Stimulated activated CD8-positive, alpha-beta memory T cell treated with anti-CD3 and anti-CD28 coated beads, Interleukin-15, amount 100 ng/mL, for 1 hour (primary cell): ENCODE data around the gene SPRED2.

ENCODE experiments used
- DNase-seq: peaks from one replicate; pipeline ENCODE4 v3.0.0-alpha.2; 2020; ENCODE audit warnings: low read depth

SPRED2 gene

DNA sequence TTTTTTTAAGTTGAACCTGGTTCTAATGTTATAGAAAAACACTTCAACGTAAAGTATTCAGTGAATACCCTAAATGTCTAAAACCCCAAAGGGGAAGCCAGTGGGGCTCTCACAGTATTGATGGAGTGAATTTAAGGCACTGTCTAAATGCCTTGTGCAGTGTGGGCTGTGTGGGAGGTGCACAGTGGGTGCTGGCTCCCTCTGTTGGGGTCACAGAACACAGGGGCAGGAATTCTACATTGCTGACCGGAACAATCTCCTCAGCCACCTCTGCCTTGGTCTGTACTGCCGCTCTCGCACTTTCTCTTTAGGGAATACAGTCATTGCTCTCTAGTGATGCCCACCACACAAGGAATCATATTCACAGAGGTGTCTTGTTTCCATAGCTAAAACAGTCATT, 45.4 kb downstream of the SPRED2 start:
- DNase-seq = no peak

DNA sequence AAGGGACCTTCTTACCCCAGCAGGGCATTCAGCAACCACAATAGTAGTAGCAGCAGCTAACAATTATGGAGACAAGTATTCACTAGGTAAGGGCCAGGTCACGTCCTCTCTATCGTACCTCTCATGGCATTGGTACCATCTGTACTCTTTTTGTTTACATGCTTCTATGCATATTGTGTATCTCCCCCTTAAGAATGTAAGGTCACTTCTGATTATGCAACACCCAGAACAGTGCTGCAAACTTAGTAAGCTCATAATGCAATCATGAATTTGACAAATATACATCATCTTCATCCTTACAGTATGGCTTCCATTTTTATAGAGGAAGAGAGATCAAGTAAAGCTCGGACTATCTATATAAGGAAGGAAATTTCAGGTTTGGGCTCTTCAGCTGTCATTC, 46.1 kb downstream of the SPRED2 start:
- DNase-seq = no peak

DNA sequence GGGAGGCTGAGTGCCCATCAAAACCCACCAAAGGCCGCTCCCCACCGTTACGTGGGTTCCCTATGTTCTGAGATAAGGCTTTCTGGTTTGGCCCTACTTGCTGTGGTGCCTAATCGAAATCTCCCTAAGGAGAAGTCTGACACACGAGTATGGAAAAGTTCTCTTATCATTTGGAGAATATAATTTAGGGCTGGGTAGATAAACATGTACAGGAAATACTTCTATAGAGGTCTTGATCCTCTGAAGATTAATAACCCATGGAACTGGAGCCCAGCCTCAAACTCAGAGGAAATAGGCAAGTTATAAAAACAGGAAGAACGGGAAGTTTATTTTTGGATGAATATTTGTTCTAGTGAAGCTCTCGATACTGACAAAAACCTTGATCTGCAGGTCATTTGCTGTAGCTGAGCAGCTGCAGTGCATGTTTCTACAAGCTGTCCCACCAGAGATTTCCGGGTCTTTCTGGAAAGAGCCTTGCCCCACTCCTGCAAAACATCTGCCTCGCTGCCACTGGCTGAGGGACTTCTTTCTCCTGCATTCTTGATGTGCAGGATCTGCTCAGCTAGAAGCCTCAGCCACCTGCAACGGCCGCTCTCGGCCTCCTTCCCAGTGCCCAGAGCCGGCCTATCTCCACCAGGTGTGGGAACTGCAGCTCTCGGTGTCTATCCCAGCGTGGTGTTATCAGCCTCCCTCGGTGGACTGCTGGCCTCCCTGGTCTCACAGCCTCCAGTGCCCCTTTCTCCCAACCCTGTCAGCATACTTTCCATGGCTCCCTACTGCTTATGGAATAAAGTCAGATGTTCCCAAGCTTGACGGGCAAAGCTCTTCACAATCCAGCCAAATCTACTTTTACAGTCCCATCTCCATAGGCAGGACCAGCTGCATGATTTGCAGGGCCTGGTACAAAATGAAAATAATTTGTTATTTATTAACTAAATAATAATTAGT, 48.6 kb downstream of the SPRED2 start:
- no peak for DNase-seq

DNA sequence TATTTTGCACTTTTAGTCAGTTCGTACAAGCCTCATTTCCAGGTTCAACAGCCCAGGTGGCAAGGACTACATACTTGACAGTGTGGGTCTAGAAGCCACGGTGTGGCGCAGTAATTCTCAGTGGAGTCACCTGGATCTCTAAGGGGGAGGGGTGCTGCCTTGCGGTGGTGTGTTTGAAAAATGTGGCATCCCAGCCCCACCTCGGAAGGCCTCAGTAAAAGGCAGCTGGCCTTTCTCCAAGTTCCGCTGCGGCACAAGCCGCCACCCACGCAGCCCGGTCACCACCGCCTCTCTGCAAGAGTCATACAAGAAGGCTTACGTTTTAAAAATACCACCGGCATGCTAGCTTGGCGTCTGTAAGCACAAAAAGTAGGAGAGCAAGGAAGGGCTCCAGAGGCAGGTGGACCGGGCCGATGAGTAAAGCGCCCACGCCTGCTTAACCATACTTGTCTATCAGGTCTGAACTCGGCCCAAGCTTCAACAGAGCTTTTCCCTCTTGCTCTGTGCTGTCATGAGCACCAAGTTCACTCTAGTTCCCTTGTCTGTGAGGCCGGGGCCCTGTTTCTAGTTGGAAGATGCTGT, 49.5 kb downstream of the SPRED2 start:
- DNase-seq = peak; percentile 54

DNA sequence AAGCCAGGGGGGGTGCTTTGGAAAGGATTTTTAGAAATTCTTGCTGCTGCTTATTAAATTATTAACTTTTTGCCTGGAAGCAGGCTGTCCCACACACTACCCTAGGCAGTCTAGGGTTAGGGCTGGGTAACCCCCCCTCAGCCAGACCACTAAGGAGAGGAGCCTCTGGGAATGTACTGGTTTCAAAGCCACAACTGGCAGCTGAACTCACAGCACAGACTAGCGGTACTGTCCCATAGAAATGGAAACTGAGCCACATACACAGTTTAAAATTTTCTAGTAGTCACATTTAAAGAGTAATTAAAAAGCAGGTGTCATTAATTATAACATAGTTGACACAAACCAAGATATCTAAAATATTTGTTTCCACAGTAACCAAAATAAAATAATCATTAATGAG, 50.1 kb downstream of the SPRED2 start:
- DNase-seq = no peak

DNA sequence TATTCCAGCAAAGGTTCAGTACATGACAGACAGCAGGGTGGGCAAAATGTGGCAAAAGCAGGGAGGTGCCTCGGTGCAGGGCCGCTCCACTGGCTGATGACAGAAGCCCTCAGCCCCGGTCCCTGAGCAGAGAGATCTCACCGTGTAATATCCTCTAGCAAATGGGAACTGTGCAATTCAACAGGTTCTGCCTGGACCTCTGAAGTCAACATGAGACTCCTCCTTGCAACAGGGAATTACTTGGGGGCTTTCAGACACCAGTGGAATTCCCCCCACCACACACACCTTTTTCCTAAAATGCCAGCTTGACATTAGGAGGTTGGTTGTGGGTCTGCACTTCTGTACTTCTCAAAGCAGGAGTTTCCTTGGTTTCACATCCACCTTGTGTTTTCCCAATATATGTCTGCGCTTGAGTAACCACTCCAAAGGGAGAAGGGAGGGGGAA, 50.8 kb downstream of the SPRED2 start:
- DNase-seq = no peak

DNA sequence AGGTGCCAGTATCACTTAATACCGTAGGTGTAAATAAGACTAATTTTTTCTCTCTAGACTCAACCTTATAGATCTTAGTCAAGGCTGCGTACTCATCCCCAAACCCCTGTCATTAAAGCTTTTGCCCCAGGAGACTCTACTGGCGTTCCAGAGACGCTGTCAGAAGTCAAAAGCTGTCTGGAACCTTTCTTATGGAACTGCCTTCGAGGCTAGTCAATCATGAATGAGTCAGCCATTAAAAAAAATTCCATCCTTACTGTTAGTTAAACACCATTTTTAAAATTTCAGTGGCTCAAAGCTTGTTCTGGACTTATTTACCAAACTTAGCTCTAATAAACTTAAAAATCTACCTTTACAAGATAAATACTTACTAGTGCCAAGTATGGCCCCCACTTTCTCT, 52.1 kb downstream of the SPRED2 start:
- no peak for DNase-seq

DNA sequence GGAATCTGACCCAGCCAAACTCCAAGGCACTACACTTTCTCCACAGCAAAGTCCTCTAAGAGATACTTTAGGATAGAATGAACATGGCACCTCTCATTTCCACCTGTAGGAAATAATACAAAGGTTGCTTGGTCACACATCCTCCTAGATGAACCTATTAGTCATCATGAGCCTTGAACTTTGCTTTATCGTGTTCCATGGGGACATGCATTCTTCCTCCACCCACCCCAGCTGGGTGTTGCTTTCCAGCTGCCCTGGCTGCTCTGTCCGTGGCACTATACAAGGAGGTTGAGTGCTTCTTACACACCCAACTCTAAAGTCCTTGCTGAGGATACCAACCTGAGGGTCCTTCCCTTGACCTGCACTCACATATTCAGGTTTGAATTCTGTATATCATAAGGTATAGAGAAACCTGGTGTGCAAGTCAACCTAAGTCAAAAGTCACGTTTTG, 52.7 kb downstream of the SPRED2 start:
- no peak for DNase-seq

DNA sequence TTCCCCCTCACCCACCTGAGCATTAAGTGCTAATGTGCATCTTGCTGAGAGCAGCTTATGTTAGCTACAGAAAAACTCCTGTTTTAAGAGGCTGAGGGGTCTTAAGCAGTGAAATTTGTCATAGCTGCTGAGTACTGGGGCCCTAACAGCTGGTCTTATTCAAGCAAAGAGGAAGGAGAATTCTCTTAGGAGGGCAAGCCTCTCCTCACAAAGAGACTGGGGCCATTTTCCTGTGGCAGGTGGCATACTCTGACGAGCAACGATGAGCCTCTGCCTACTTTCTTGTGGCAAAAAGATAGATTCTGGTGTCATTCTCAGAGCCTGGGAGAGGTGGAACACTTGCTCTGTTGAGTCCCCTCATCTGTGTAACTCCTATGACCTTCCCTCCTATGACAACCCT, 53.2 kb downstream of the SPRED2 start:
- DNase-seq = no peak

DNA sequence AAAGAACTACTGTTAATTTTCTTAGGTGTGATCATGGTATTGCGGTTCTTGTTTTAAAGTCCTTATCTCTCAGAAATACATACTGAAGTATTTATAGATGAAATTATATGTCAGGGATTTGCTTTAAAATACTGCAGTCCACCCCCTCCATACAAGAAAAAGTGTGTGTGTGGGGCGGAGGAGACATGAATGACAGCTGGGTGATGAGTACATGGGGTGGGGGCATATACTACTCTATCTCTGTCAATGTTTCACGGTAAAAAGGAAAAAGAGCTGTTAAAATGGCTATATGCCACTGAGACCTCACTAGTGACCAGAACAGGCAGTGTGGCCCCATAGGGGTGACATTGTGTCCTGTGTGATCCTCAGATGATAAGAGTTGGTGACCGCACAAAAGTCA, 54.1 kb downstream of the SPRED2 start:
- DNase-seq = no peak

DNA sequence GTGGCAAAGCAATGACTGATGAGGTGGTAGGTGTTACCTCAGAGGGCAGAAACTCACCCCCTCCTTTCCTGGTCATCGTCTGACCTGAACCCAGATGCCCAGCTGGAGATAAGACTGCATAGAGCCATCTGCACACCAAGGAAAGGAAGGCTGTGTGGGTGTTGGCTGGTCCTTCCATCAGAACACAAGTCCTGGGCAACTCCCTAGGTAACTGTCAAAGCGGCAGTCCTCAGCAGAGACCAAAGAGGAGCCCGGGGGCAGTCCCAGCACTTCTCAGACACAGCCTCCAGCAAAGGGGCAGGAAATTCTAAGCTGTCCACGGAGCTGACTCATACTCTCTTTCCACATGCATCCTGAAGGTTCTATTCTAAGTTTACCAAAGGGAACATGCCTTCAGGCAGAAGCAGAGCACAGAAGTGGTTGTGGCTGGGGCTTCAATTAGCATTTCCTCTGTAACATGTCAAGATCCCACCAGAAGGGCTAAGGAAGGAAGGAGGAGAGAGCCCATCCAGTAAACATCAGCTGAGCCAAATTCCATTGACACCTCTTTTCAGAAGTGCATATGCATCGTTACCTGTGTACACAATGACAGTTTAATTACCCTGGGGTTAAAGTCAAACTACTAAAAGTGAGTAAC, 54.7 kb downstream of the SPRED2 start:
- no peak for DNase-seq

DNA sequence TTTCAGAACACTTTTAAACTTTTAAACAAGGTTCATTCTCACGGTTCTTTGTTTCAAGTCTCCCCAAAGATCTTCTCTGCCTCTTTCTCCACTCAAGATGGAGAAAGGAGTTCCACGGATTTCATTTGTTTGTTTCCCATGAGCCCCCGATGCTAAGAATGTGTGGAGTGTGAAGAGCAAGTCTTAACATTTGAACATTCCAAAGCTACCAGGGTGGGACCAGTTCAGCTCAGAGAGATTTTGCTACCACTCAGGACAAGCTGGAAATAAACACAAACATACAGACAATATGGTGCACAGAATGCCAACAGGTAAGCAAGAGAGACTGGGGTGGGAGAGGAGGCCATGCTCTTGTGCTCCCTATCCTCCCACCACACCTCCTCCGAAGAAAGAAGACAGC, 56.7 kb downstream of the SPRED2 start:
- no peak for DNase-seq

DNA sequence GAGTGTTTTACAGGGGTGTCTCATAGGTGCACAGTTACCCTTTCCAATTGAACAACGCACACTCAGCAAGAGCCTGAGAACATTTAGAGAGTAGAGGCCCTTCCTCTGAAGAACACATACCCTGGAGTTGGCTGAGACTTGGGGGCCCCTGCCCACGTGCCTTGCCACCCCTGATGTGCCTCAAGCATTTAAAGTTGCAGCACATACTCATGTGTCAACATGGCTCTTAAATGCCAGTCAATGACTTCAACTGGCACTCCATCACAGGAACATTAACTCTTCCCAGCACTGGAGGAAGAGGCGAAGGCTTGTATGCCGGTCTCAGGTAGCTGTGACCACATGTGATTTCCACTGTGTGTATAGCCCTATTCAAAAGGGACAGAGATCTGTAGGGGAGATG, 57.4 kb downstream of the SPRED2 start:
- DNase-seq = no peak

DNA sequence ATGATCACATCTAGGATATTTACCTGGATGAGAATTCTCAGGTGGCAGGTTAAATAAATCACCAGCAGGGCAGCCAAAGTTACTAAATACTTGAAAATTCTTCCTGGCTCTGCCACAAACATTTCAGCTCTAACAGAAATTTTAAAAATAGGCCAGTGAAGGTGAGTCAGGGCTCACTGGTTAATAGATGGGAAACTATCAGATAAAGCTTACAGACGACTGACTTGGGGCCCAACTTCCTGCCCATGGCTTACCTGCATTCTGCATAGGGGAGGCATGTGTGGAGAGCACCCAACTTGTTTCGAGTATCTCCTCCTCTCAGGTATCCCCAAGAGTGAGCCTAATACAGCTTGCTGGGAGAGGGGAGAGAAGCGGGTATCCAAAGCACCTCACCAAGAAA, 57.8 kb downstream of the SPRED2 start:
- DNase-seq = no peak

DNA sequence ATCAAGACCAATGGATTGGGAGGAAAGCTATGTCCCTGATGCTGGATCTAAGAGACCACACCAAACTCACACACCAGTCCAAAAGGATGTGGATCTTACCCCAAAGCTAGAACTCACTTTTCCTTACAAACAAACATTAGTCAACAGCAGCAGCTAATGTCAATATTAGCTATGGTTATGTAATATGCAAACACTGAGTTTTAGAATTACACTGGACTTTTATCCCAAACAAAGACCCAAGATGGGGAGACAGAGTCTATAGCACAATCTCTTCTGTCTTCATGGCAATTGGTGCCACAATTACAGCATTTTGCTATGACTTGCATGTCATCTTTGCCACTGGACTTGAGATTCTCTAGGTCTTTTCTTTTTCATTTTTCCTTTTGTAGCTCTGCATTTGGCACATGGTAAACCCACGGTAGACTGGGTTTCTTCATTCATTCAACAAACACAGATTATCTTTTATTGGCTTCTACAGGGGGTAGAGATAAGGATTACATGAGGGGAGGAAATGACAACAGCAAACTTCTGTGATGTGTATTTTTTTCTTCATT, 59.0 kb downstream of the SPRED2 start:
- no peak for DNase-seq

DNA sequence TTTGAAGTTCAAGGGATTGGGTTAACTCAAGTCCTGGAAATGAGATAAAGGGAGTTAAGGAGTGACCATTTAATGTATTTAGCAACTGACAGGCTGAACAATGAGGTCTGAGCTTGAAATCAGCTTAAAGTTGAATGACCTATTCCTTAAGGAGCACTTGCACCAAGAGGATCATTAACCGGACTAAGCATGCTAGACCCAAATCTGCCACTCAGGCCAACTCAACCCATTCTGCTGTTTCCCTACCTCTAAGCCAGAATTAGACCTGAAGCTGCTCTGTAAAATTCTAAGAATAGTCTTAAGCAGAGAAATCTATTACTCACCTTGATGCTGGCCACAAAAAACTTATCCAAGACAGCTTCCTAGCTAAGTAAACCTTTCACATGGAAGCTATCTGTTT, 59.8 kb downstream of the SPRED2 start:
- DNase-seq = no peak

DNA sequence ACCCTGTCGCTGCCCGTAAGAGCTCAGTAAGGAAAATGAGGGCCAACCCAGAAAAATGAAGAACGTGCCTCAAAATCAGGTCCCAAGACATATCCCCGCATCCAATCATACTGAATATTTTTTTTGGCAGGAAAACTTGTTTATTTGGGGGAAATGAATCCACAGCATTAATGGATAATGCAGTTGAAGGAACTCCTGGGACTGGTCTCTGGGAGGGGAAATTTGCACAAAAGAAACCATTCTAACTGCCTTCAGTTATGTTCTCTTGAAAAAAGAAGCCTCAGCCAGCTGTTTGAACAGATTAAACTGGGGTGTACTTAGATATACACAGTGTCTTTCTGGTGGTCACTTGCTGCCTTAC, 61.3 kb downstream of the SPRED2 start:
- DNase-seq = no peak

DNA sequence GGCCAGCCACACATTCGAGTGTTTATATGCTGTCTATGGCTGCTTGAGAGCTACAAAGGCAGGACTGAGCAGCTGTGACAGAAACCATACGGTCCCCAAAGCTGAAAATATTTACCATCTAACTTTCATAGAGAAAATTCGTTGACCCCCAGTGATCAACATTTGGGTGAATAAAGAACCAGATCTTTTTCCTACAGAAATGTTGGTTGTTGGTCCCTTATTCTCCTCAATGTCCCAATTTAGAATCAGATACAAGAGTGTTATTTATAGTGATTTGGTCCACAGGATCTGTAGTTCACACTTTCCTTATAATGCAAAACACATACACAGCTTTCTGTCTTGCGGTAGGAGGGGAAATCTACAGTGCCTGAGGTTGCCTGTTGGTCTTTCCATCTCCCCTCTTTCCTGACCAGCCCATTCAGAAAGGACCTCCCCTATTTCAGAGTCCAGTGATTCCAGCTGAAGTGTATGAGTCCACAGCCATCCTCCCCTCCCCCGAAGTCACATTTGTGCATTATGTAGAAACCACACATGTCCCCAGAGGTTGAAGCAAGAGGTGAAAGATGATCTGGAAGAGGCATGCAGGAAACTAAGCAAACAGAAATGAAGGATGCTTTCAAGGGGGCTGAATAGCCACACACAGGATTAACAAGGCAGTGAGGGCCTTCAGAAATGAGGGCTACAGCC, 61.9 kb downstream of the SPRED2 start:
- no peak for DNase-seq

DNA sequence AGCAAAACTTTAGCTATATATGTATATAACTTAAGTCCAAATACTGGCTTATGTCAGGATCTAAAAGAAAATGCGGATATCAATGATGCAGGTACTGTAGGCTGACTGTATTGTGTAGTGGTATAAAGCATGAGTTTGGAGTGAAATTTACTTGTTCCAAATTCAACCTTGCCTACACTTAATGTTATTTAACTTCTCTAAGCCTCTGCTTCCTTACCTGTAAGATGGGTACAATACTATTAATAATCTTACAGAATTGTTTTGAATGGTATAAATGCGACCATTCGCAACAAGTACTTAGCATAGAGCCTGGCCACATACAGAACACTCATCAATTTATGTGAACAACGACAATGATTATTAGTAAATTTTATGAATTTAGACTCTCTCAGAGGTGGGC, 62.4 kb downstream of the SPRED2 start:
- DNase-seq = no peak

DNA sequence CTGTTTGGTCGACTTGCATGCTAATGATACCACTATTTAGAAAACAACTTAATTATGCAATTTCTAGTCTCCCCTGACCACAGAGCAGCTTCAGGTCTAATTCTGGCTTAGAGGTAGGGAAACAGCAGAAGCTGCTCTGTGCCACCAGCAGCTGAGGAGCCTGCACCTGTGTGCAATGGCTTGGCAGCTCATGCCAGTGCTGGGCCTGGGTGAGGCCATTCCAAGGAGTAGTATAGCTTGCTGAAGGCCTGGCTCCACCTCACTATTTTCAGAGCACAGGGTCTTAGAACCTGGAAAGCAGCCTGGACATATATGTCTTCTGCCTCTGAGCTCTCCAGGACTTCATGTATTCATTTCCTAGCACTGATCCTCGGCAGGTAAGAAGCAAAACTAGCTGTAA, 62.8 kb downstream of the SPRED2 start:
- DNase-seq = no peak

DNA sequence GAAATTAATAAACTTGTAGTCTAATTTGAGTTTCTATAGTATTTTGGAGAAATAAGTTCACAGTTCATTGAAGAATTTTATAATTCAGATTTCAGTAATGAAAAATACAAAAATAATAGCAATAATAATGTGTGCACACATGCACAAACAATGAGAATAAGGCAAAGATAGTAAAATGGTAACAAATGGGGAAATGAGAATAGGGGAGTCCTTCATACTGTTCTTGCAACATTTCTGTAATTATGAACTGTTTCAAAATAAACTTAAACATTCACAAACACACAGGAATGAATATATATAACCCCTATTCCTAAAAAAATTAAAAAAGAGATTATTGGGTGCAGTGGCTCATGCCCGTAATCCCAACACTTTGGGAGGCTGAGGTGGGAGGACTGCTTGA, 63.9 kb downstream of the SPRED2 start:
- DNase-seq = no peak

DNA sequence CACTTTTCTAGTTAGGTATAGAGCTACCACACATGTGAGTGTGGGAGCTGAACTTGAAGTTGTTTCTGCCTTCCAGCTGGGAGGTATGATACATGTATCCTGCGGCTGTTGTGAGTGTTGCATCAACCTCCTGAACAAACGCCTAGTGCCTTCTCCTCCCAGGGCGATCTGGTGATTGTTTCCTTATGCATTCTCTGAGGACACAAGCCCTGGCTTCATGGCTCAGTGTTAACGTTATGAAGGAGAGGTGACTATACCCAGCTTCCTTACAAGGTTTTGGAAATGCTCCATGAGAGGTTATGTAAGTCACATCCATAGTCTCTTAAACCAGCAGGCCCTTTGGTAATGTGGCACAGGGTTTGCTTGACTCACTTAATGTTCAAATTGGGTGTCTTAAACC, 64.9 kb downstream of the SPRED2 start:
- DNase-seq = no peak
